Skeletal muscle cell (primary cell): ENCODE data around the gene CLDN34.

ENCODE experiments used
- DNase-seq: peaks from one replicate; pipeline ENCODE4 v3.0.0-alpha.2; 2010; ENCODE audit warnings: low read depth
- H3K4me3 ChIP-seq: 2 replicates; pipeline ENCODE4 v1.5.1; 2011; ENCODE audit warnings: low read depth, mild to moderate bottlenecking, control low read depth, low read length, moderate library complexity

Gene CLDN34

GRCh38 chrX:9966775-9967408, at the start of gene CLDN34:
Gene CLDN34 (plus strand): TSS chrX:9967358. CDS start chrX:9967358, 0 bp downstream.
- no peak for DNase-seq
- H3K4me3 ChIP-seq: no peak within 1 kb of the TSS

- no peak for DNase-seq
- no peak overlapping the region for H3K4me3 ChIP-seq
Observed at GRCh38 chrX:9917861-9918260, 49.3 kb upstream of the CLDN34 start.

- H3K4me3 ChIP-seq: no peak overlapping the region
- no peak for DNase-seq
Observed at GRCh38 chrX:9919632-9920172, 47.5 kb upstream of the CLDN34 start.

GRCh38 chrX:9921407-9921806, 45.8 kb upstream of the CLDN34 start:
- DNase-seq: no peak
- no peak overlapping the region for H3K4me3 ChIP-seq

GRCh38 chrX:9923357-9923756, 43.8 kb upstream of the CLDN34 start:
- no peak for DNase-seq
- no peak overlapping the region for H3K4me3 ChIP-seq

- no peak overlapping the region for H3K4me3 ChIP-seq
- no peak for DNase-seq
Observed at GRCh38 chrX:9926002-9926401, 41.2 kb upstream of the CLDN34 start.

GRCh38 chrX:9927698-9928482, 39.3 kb upstream of the CLDN34 start:
- DNase-seq: no peak
- no peak overlapping the region for H3K4me3 ChIP-seq

GRCh38 chrX:9935436-9935835, 31.7 kb upstream of the CLDN34 start:
- no peak overlapping the region for H3K4me3 ChIP-seq
- no peak for DNase-seq

- DNase-seq: no peak
- no peak overlapping the region for H3K4me3 ChIP-seq
Observed at GRCh38 chrX:9937761-9938160, 29.4 kb upstream of the CLDN34 start.

- DNase-seq: no peak
- H3K4me3 ChIP-seq: no peak overlapping the region
Observed at GRCh38 chrX:9938516-9938915, 28.6 kb upstream of the CLDN34 start.

GRCh38 chrX:9940421-9940820, 26.7 kb upstream of the CLDN34 start:
- DNase-seq: peak; percentile 39

GRCh38 chrX:9942086-9942485, 25.1 kb upstream of the CLDN34 start:
- DNase-seq: no peak

More at GRCh38 chrX:9940421-9940820, 26.7 kb upstream of the CLDN34 start:
- H3K4me3 ChIP-seq: no peak overlapping the region

GRCh38 chrX:9943420-9943819, 23.7 kb upstream of the CLDN34 start:
- DNase-seq: no peak

More at GRCh38 chrX:9942086-9942485, 25.1 kb upstream of the CLDN34 start:
- H3K4me3 ChIP-seq: no peak overlapping the region

GRCh38 chrX:9947131-9947794, 19.9 kb upstream of the CLDN34 start:
- no peak for DNase-seq
- no peak overlapping the region for H3K4me3 ChIP-seq

More at GRCh38 chrX:9943420-9943819, 23.7 kb upstream of the CLDN34 start:
- no peak overlapping the region for H3K4me3 ChIP-seq

- DNase-seq: no peak
- H3K4me3 ChIP-seq: no peak overlapping the region
Observed at GRCh38 chrX:9948406-9948805, 18.8 kb upstream of the CLDN34 start.

GRCh38 chrX:9952300-9952699, 14.9 kb upstream of the CLDN34 start:
- no peak for DNase-seq
- H3K4me3 ChIP-seq: no peak overlapping the region

GRCh38 chrX:9953396-9953795, 13.8 kb upstream of the CLDN34 start:
- no peak overlapping the region for H3K4me3 ChIP-seq
- no peak for DNase-seq

- H3K4me3 ChIP-seq: no peak overlapping the region
- no peak for DNase-seq
Observed at GRCh38 chrX:9955506-9955905, 11.7 kb upstream of the CLDN34 start.

- no peak for DNase-seq
- H3K4me3 ChIP-seq: no peak overlapping the region
Observed at GRCh38 chrX:9957743-9958142, 9.4 kb upstream of the CLDN34 start.

GRCh38 chrX:9958183-9958582, 9.0 kb upstream of the CLDN34 start:
- no peak overlapping the region for H3K4me3 ChIP-seq
- no peak for DNase-seq
